RWPE1 (cell line): ENCODE data around the gene ZNF639.

Source experiments
- CTCF ChIA-PET: fragments of 350-600 bp; sonication (Branson Sonifier 250); formaldehyde crosslinking; extraction: SDS; loops from one replicate; lab custom pipeline; 2021; lab: Yijun Ruan, JAX
- POLR2A ChIA-PET: fragments of 400-600 bp; formaldehyde crosslinking; extraction: SDS; loops from one replicate; lab custom pipeline; 2020; ENCODE audit warnings: antibody characterized with exemption; ENCODE audit not compliant: low non-redundant PET; lab: Yijun Ruan, JAX
- DNase-seq: peaks from one replicate; pipeline ENCODE4 v3.0.0; 2012; ENCODE audit warnings: low spot score
- H3K27ac ChIP-seq: fragments of 450-650 bp; 2 replicates; pipeline ENCODE4 v1.5.1; 2017
- CTCF ChIP-seq: fragments of 450-650 bp; conservative IDR thresholded peaks from 2 replicates; pipeline ENCODE4 v1.5.1; 2017; ENCODE audit warnings: low read depth, mild to moderate bottlenecking

ZNF639 gene

DNA sequence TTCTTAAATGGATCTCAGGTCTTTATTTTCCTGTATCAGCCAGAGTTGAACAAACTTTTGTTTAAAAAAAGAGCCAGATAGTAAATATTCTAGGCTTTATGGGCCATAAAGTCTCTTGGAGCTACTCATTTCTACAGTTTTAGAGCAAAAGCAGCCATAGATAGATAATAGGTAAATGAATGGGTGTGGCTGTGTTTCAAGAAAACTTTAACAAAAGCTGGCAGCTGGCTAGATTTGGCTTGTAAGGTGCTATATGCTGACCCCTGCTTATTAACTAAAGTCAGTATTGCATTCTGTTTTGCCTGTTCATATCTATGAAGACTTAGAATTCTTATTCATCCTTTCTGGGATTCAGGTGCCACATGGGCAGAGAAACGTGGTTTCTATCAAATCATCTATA lies 53.6 kb downstream of the ZNF639 start:
- DNase-seq = no peak
- POLR2A ChIA-PET = no interaction called here
- no peak for TF ChIP-seq CTCF
- no peak overlapping the region for H3K27ac ChIP-seq
- CTCF ChIA-PET = interaction anchor here (0.7 kb wide), 1 partner anchor 15 kb away, joined by 3 read pairs; no protein-coding TSS in a partner anchor
